Mesendoderm (in vitro differentiated cells): ENCODE measurements around the gene GPSM1.
A peak's percentile ranks its signal among the peaks of the same experiment; 100 is the strongest.

ENCODE experiments used
- DNase-seq: peaks from one replicate; pipeline ENCODE4 v3.0.0; 2013
- H2AK5ac ChIP-seq: 2 replicates; pipeline ENCODE4 v1.6.1; 2013; ENCODE audit warnings: low read length, inconsistent platforms
- H2BK120ac ChIP-seq: 2 replicates; pipeline ENCODE4 v1.6.1; 2013; ENCODE audit warnings: low read depth, mild to moderate bottlenecking, low read length, moderate library complexity, mixed read lengths
- H2BK15ac ChIP-seq: replicated peaks from 2 replicates; pipeline ENCODE4 v1.6.1; 2013; ENCODE audit warnings: low read depth, mild to moderate bottlenecking, moderate library complexity
- H2BK5ac ChIP-seq: 2 replicates; pipeline ENCODE4 v1.6.1; 2013; ENCODE audit warnings: low read length, inconsistent platforms
- H3K18ac ChIP-seq: 2 replicates; pipeline ENCODE4 v1.6.1; 2013; ENCODE audit warnings: mild to moderate bottlenecking, low read length, mixed read lengths
- H3K23ac ChIP-seq: one replicate; pipeline ENCODE4 v1.6.1; 2013; ENCODE audit warnings: low read length
- H3K27ac ChIP-seq: 2 replicates; pipeline ENCODE4 v1.5.1; 2013; ENCODE audit warnings: low read depth, mild to moderate bottlenecking, inconsistent platforms, low read length, moderate library complexity
- H3K27me3 ChIP-seq: 2 replicates; pipeline ENCODE4 v1.6.1; 2013; ENCODE audit warnings: low read length, control low read depth, mild to moderate bottlenecking, inconsistent platforms; ENCODE audit not compliant: insufficient read depth, poor library complexity
- H3K36me3 ChIP-seq: 2 replicates; pipeline ENCODE4 v1.6.1; 2013; ENCODE audit warnings: low read length, inconsistent platforms; ENCODE audit not compliant: control insufficient read depth, insufficient read depth
- H3K4ac ChIP-seq: one replicate; pipeline ENCODE4 v1.6.1; 2013; ENCODE audit warnings: low read depth, mild to moderate bottlenecking, low read length, moderate library complexity
- H3K4me1 ChIP-seq: 2 replicates; pipeline ENCODE4 v1.6.1; 2013; ENCODE audit warnings: low read depth, low read length, inconsistent platforms; ENCODE audit not compliant: control insufficient read depth
- H3K4me2 ChIP-seq: 2 replicates; pipeline ENCODE4 v1.6.1; 2013; ENCODE audit warnings: low read length
- H3K4me3 ChIP-seq: 2 replicates; pipeline ENCODE4 v1.5.1; 2013; ENCODE audit warnings: mild to moderate bottlenecking, low read length
- H3K56ac ChIP-seq: one replicate; pipeline ENCODE4 v1.6.1; 2013; ENCODE audit warnings: low read length
- H3K79me1 ChIP-seq: 2 replicates; pipeline ENCODE4 v1.6.1; 2013; ENCODE audit warnings: low read length, inconsistent platforms
- H3K79me2 ChIP-seq: 2 replicates; pipeline ENCODE4 v1.6.1; 2013; ENCODE audit warnings: mild to moderate bottlenecking, low read length; ENCODE audit not compliant: control insufficient read depth, insufficient read depth
- H3K9ac ChIP-seq: 2 replicates; pipeline ENCODE4 v1.6.1; 2013; ENCODE audit warnings: low read length, inconsistent platforms
- H4K5ac ChIP-seq: one replicate; pipeline ENCODE4 v1.6.1; 2013; ENCODE audit warnings: low read length
- H4K8ac ChIP-seq: one replicate; pipeline ENCODE4 v1.6.1; 2013; ENCODE audit warnings: low read depth, mild to moderate bottlenecking, control low read depth, low read length, moderate library complexity
- WGBS: extraction: QIAGEN DNeasy Blood & Tissue Kit; methylation state at CpG from one replicate; pipeline ENCODE4 v1.1.7; 2013; ENCODE audit warnings: low lambda C conversion rate, missing lambda C conversion rate; ENCODE audit not compliant: insufficient coverage; ENCODE audit errors: extremely low coverage; 5-methylcytosine and 5-hydroxymethylcytosine counted together

GPSM1 gene

DNA sequence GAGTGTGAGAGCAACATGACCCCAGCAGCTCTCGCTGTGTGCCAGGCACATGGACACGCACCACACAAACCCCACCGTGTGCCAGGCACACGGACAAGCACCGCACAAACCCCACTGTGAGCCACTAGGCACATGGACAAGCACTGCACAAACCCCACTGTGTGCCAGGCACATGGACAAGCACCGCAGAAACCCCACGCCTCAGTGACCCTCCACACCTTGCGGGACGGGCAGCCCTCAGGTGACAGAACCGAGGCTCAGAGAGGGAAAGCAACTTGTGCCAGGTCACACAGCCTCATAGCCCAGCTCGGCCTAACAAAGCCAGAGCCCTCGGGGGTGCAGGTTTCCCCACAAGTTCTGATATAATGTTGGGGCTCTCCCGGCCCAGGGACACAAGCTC is 2.0 kb upstream of the GPSM1 start:
- no peak overlapping the region for H3K56ac ChIP-seq
- H3K4me1 ChIP-seq = peaks cover 5% of the 10 kb centered on the region
- no CpG with 5 or more reads among the region's 13 CpGs for WGBS
- H3K4me3 ChIP-seq = no peak overlapping the region
- H2AK5ac ChIP-seq = no peak overlapping the region
- H3K36me3 ChIP-seq = no peaks in the 10 kb centered on the region
- no peak overlapping the region for H3K18ac ChIP-seq
- no peak overlapping the region for H4K8ac ChIP-seq
- no peak overlapping the region for H4K5ac ChIP-seq
- no peak overlapping the region for H2BK120ac ChIP-seq
- H3K79me1 ChIP-seq = no peaks in the 10 kb centered on the region
- no peak overlapping the region for H3K9ac ChIP-seq
- no peak overlapping the region for H3K4me2 ChIP-seq
- H2BK5ac ChIP-seq = no peak overlapping the region
- H3K4ac ChIP-seq = no peak overlapping the region
- H2BK15ac ChIP-seq = no peak overlapping the region
- no peak for DNase-seq
- no peak overlapping the region for H3K23ac ChIP-seq
- peaks cover 2% of the 10 kb centered on the region for H3K79me2 ChIP-seq
- no peak overlapping the region for H3K27ac ChIP-seq
- H3K27me3 ChIP-seq = no peaks in the 10 kb centered on the region

DNA sequence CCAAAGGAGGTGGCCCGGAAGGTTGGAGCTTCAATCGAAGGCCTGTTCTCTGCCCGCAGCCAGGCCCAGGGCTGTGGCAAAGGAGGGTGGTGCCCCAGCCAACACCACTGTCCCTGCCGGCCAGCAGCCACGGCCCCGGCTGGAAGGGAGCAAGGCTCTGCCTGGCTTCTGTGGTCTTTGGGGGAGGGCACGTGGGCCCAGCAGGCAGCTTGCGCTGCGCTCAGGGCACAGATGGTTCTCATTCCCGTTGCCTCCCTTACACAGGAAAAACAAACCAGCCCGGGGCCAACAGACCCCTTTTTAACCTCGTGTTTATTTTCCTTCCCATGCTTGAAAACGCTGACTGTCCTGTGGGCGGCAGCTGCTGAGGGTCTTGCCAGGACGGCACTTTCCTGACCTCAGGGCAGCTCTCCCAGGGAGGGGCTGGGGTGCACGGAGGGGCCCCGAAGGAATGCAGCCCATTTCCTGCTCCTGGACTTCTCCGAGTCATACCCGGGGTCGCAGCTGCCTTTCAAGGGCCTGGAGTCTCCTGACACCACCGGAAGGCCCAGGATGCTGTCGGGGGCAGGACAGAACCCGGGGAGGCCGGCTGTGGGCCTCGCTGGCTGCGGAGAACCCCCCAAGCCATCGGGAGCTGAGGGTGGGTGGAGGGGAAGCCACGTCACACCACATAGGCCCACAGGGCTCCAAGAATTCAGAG is 1.1 kb upstream of the GPSM1 start:
- H2BK15ac ChIP-seq = no peak overlapping the region
- H3K4ac ChIP-seq = peak overlapping the region; percentile 11
- WGBS = no CpG with 5 or more reads among the region's 28 CpGs
- H3K36me3 ChIP-seq = no peaks in the 10 kb centered on the region
- H3K27ac ChIP-seq = peak overlapping the region; percentile 15
- H2BK5ac ChIP-seq = no peak overlapping the region
- no peak overlapping the region for H2BK120ac ChIP-seq
- H2AK5ac ChIP-seq = no peak overlapping the region
- no peak overlapping the region for H3K4me2 ChIP-seq
- H3K4me1 ChIP-seq = peaks cover 5% of the 10 kb centered on the region
- no peak overlapping the region for H3K4me3 ChIP-seq
- H3K79me2 ChIP-seq = peaks cover 2% of the 10 kb centered on the region
- H3K56ac ChIP-seq = peak overlapping the region; percentile 82
- no peak overlapping the region for H4K5ac ChIP-seq
- peak; percentile 69 for DNase-seq
- H4K8ac ChIP-seq = no peak overlapping the region
- no peaks in the 10 kb centered on the region for H3K79me1 ChIP-seq
- H3K9ac ChIP-seq = peak overlapping the region; percentile 60
- peak overlapping the region; percentile 7 for H3K18ac ChIP-seq
- no peaks in the 10 kb centered on the region for H3K27me3 ChIP-seq
- no peak overlapping the region for H3K23ac ChIP-seq

DNA sequence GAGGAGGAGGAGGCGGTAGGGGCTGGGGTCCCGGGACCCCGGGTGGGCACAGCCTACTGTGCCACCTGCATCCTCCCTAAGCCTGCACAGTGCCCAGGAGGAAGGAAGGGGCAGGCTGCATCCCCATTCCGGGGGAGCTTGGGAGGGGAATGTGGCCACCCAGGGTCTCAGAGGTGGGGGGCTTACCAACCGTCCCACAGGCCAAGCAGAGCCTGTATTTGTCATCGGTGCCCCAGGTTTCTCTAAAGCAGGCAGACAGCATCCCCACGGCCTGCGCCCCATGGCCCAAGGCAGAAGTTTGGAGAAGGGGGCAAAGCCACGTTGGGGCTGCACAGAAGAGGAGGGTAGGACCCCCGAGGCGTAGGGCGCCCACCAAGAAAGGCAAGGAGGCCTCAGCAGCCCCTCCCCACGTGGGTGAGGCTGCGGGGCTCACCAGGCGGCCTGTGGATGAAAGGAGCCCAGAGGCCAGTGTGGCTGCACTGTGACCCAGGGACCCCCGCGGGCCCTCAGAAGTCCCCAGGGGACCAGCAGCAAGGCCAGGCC is 507 bp upstream of the GPSM1 start:
- H3K4me1 ChIP-seq = peaks cover 5% of the 10 kb centered on the region
- H4K5ac ChIP-seq = peak overlapping the region; percentile 47
- peak overlapping the region; percentile 51 for H3K18ac ChIP-seq
- H3K79me1 ChIP-seq = no peaks in the 10 kb centered on the region
- H4K8ac ChIP-seq = no peak overlapping the region
- peak overlapping the region; percentile 60 for H3K9ac ChIP-seq
- peak overlapping the region; percentile 93 for H2AK5ac ChIP-seq
- H3K36me3 ChIP-seq = no peaks in the 10 kb centered on the region
- H3K4me3 ChIP-seq = no peak overlapping the region
- no CpG with 5 or more reads among the region's 17 CpGs for WGBS
- no peak overlapping the region for H2BK5ac ChIP-seq
- no peak overlapping the region for H3K4me2 ChIP-seq
- no peak overlapping the region for H3K23ac ChIP-seq
- no peak overlapping the region for H2BK120ac ChIP-seq
- H3K79me2 ChIP-seq = peaks cover 2% of the 10 kb centered on the region
- peak overlapping the region; percentile 60 for H3K4ac ChIP-seq
- H3K56ac ChIP-seq = peak overlapping the region; percentile 82
- no peak overlapping the region for H2BK15ac ChIP-seq
- H3K27me3 ChIP-seq = no peaks in the 10 kb centered on the region
- DNase-seq = no peak
- peak overlapping the region; percentile 15 for H3K27ac ChIP-seq

DNA sequence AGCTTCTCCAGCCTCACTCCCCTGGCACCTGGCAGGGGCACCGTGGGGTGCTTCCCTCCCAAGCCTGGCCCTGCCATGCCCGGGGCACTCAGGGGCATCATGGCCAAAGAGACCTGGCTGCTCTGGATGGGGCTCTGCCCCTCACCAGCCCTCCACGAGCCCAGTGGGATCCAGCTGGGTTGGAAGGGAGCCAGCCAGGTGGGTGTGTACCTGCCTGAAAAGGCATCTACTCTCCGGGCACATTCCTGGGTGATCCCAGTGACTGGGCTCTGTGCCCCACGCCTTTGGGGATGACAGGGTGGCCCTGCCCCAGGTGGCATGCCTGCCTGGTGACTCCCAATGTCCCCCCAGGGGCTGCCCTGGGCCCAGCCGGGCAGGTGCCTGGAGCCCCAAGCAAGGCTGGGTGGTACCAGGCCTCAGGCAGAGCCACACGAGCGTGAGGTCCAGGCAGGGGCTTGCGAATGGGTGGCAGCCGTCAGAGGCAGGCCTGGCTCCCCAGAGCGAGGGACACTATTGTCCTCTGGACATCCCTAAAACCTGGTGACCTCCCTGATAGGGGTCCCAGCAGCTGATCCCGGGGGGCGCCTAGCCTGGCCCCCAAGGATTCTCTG is 777 bp downstream of the GPSM1 start:
- peak overlapping the region; percentile 91 for H3K56ac ChIP-seq
- H2BK120ac ChIP-seq = no peak overlapping the region
- H3K79me1 ChIP-seq = no peaks in the 10 kb centered on the region
- H4K8ac ChIP-seq = no peak overlapping the region
- H3K4me1 ChIP-seq = peaks cover 5% of the 10 kb centered on the region
- peak overlapping the region; percentile 64 for H3K9ac ChIP-seq
- H2BK15ac ChIP-seq = no peak overlapping the region
- H2AK5ac ChIP-seq = no peak overlapping the region
- DNase-seq = no peak
- peak overlapping the region; percentile 45 for H3K23ac ChIP-seq
- no peak overlapping the region for H2BK5ac ChIP-seq
- peak overlapping the region; percentile 22 for H3K4me3 ChIP-seq
- no peak overlapping the region for H3K27ac ChIP-seq
- peak overlapping the region; percentile 50 for H3K4me2 ChIP-seq
- peak overlapping the region; percentile 66 for H3K4ac ChIP-seq
- no peaks in the 10 kb centered on the region for H3K27me3 ChIP-seq
- H3K36me3 ChIP-seq = no peaks in the 10 kb centered on the region
- peak overlapping the region; percentile 51 for H3K18ac ChIP-seq
- peaks cover 2% of the 10 kb centered on the region for H3K79me2 ChIP-seq
- H4K5ac ChIP-seq = no peak overlapping the region
- no CpG with 5 or more reads among the region's 13 CpGs for WGBS

DNA sequence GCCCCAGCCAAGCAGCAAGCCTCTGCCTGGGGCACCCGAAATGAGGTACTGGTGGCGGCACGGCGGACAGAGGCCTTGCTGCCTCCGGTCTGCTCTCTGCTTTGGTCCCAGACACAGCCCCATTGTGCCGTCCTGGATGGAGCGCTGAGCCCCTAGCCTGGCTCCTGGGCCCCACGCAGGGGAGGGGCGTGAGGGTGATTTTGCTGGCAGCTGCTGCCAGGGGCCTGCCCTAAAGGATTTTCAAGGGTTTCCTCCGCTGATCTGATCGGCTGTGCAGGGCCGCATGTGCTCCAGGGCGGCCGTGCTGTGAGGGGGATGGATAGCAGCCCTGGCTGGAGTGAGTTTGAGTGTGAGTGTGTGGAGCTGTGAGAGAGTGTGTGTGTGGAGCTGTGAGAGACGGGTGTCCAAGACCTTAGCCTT is 1.3 kb downstream of the GPSM1 start:
- H3K4me1 ChIP-seq = peaks cover 5% of the 10 kb centered on the region
- DNase-seq = no peak
- H2BK5ac ChIP-seq = no peak overlapping the region
- H3K36me3 ChIP-seq = no peaks in the 10 kb centered on the region
- H2AK5ac ChIP-seq = no peak overlapping the region
- H3K79me2 ChIP-seq = peaks cover 2% of the 10 kb centered on the region
- H4K5ac ChIP-seq = no peak overlapping the region
- H4K8ac ChIP-seq = no peak overlapping the region
- peak overlapping the region; percentile 64 for H3K9ac ChIP-seq
- WGBS = no CpG with 5 or more reads among the region's 15 CpGs
- H3K27ac ChIP-seq = no peak overlapping the region
- no peak overlapping the region for H2BK120ac ChIP-seq
- H3K4me3 ChIP-seq = no peak overlapping the region
- H3K23ac ChIP-seq = no peak overlapping the region
- H3K4ac ChIP-seq = no peak overlapping the region
- H3K27me3 ChIP-seq = no peaks in the 10 kb centered on the region
- H2BK15ac ChIP-seq = no peak overlapping the region
- H3K56ac ChIP-seq = peak overlapping the region; percentile 91
- no peaks in the 10 kb centered on the region for H3K79me1 ChIP-seq
- H3K18ac ChIP-seq = no peak overlapping the region
- no peak overlapping the region for H3K4me2 ChIP-seq
